ENCODE measurements around the gene INPP4B. TPM values are rescaled to one million over a fixed set of nuclear protein-coding genes. Genes with fewer than 3 reads are reported as not detected.

Gene INPP4B
- polyA plus RNA-seq, 1 donor, result 40.6 TPM

DNA sequence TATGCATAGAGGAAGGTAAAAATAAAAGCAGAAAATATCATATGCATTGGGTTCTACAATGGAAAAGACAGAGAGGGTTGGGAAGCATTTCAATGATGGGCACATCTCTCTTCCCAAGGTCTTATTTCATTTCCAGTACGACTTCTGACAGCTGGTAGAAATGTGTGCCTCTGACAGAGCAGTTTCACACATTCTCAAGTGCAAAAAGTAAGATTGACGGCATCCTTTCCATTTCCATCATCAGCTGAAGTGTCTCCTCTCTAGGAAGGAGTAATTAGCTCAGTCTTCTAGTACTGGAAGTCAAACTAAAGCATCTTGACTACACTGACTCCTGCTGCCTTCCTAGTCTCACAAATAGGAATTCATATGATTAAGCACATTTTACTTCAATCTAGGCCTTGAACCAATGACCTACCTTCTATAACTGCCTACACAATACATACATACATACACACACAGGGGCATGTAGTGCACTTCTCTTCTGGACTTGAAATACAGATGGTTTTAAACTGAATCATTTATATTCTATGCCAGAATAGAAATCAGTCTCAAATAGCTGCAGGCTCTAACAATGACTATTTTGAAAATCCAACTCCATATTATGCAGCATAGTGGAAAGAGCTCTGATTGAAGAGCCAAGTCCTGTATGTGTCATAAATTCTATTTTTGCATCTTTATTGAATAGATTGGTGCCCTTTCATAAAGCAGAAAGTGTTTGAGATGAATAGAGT lies 473.4 kb downstream of the INPP4B start:
- DNase-seq, result no peak

DNA sequence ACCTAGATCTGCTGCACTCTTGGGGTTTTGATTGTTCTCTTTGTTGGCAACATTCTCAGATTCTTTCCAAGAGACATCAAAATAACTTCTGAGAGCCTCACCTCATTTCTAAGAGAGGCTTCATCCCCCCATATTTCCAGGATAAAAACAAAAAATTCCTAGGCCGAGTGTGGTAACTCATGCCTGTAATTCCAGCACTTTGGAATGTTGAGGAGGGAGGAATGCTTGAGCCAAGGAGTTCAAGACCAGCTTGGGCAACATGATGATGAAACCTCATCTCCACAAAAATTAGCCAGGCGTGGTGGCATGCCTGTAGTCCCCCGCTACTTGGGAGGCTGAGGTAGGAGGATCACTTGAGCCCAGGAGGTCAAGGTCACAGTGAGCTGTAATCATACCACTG lies 477.0 kb downstream of the INPP4B start:
- no peak for DNase-seq

DNA sequence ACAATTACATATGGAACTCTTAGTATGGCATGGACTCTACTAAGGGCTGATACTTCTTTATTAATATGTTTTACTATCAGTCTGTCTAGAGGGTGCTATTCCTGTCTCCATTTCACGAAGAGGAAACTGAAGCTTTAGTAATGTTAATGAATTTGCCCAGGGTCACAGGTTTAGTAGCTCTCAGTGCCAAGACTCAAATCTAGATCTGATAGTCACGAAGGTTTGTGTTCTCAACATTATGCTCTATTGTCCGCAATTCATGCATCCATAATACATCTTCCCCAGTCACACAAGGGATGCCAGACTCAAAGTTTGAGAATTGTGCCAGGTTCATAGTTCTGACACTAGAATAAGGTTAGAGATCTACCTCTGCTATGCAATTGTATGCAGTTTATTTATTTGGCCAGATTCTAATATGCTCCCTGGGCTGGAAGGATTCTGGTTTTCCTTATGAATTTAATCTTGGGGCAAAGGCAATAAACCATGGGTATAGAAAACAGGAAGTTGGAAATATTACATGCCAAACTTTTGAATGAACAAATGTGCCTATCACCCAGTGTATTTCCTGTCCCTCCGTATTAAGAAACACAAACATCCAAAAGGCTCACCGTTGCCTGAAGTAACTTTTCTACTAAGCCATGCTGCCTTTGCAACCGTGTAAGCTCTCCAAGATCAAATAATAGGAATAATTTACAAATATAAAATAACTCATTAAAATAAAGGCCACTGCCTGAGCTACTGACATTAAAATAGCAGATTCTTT lies 478.5 kb downstream of the INPP4B start:
- DNase-seq, result no peak

DNA sequence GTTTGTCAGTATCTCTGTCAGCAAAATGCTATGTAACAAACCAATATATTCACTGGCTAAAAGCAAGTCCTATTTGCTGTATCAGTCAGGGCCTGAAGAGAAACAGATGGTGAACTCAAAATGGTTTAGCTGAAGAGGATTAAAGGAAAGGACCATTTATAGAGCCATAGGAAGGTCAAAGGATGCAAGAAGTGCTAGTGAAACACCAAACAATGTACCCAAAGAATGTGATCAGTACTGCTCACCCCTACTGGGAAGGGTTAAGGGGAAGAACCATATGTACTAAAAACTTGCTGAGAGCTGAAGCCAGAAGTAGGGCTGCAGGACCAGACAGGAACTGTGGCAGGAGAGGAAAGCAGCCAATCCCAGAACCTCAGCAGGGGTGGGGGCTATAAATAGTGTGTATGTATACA lies 479.3 kb downstream of the INPP4B start:
- no peak for DNase-seq

DNA sequence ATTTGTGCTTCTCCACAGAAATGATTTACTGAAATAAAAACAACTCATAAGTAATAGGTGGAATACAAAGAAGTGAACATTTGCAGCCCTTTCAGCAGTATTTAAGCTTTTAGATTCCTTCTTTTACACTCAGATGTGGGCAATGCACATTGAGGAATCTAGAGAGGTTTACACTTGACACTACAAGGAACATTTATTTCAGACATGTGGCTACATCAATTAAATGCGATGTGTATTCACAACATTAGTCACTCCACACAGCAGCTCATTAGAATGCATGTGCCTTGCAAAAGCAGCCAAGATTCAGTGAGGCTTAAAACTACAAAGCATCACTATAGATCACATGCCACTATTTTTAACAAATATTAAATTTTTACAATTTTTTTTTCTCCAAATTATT lies 480.7 kb downstream of the INPP4B start:
- no peak for DNase-seq

DNA sequence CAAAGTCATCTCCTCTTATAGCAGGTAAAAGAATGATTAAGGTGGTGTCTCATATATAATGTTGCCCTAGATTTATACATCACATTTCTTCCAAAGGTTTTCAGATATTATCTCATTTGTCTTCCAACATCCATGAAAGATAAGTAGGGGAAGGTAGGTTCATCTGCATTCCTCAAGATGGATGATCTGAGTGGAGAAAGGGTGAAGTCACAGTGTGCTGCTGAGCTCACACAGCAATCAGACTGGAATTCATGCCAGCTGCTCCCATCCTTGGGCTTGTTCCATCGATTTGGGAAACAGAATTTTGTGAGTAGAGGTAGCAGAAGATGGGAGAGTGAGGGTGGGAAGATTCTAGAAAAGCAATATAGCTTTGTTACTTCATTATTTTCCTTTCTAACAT lies 482.4 kb downstream of the INPP4B start:
- DNase-seq, result no peak

DNA sequence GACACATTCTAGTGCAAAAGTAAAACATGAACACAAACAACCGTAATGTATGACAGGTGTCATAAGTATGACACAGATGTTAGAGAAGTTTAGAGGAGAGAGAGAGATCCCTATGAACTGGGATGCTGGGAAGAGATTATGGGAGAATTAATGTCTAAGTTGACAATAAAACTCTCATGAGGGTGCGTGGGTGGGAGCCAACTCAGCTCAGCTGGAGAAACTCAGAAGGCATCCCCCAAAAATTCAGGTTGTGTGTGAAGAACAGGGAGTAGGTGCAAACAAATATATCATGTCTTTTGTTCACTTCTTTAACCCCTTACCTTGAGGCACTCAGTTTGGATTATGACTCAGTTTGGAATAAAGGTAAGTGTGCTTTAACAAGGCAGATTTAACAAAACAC lies 484.1 kb downstream of the INPP4B start:
- no peak for DNase-seq

DNA sequence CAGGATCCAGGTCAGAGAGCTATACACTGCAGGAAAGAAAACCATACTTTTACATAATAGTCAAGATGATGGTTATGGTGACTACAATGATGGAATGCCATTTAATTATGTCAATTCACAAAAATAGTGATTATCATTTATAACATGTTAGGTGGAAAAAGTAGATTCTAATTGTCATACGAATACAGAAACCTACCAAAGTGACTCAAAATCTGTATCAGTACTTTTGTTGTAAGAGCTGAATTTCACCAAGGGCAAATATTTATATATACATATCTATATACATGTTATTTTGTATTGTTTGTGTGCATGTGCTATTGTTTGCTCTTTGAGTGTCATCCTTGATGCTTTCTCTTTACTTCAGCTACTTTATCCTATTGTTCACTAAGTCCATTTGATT lies 485.4 kb downstream of the INPP4B start:
- no peak for DNase-seq

DNA sequence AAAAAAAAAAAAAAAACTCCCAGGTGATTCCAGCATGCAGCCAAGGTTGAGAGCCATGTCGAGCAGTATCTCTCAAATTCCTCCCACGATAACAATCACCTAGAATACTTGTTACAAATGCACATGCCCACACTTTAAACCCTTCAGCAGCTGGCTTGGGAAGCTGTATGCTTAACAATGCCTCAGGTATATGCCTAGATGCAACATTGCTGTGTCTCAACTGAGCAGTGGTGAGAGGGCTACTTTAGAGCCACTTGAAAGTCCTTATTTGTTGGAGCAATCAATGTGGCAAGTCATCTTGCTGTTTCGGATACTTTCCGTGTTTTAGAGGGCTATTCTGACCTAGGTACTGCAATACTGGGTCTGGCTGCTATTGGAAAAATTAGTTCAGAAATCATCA lies 487.4 kb downstream of the INPP4B start:
- DNase-seq, result no peak

DNA sequence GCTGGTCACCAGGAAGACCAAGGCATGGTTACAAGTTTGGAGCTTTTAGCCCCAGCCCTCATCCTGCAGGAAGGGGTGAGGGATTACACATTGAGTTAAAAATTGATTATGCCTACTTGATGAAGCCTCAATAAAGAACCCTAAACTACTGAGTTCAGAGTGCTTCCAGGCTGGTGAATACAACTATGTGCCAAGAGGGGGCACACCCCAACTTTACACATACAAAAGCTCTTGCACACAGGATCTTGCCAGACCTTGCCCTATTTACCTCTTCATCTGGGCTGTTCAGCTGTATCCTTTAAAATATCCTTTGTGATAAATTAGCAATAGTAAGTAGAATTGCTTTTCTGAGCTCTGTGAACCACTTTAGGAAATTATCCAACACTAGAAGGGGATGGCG lies 489.3 kb downstream of the INPP4B start:
- DNase-seq, result no peak

DNA sequence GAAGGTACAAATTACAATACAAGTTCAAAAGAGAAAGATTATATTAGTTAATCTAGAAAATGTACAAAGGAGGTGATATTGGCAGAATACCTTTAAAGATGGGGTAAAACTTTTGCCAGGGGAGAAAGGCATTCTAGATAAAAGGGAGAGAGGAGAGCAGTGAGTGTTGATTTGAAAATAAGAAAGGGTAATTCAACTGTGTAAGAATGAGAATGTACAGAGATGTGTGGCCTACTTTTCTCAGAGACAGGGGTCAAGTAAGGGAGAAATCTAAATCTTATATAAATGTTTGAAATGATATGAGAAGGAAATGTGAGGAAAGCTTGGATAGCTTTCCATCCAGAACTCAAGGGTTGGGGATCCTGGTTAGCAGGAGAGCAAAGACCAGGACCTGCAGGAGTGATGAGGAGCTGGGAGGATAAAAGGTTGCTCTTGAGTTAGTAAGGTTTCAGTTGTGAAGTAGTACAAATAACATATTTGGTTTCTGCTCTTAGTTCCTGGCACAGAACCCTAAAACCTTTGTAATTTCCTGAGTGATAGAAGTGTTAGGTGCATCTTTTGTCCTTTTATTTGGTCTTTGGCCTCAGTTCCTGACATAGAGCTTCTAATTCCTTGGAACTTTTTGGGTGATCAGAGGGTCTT lies 489.9 kb downstream of the INPP4B start:
- DNase-seq, result no peak

DNA sequence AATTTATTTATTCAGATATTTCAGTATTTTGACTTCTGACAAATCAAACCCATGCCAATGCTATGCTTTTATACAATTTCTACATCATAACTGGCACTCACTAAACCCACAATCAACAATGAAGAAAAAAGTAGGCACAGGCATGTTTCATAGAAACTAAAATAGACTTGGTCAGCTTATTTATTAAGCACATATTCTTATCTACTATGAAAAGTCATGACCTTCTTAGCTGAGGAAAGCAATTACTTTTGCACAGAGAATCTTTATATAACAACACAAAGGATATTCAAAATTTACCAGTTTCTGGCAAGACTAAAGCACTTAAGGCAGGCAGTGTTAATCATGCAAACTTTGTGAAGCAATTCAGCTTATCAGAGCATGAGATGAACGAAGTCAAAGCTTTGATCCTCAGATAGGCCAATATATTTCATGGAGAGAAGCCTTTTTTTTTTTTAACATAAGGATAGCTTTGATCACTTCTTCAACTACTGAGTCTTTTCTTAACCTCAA lies 490.6 kb downstream of the INPP4B start:
- DNase-seq, result no peak

DNA sequence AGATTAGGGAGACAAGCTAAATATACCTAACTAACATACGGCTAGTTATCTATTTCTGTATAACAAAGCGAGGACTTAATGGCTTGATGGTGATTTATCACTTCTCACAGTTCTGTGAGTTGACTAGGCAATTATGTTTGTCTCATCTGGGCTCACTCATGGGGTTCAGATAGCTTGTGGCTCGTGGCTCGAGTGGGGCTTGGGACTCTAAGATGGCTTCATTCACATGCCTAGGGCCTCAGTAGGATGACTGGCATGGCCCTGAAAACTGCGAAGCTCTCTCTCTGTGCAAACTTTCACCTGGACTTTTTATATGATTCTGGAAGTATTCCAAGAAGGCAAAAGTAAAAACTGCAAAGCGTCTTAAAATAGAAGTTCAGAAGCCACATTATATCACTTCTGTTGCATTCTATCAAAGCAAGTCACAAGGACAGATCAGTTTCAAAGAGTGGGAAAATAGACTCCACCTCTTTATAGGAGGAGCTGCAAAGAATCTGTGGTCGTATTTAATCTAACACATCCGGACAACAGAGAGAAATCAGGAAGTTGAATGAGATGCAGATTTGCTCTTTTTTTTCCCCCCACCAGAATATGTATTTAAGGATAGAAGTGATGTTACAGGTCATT lies 491.2 kb downstream of the INPP4B start:
- DNase-seq, result no peak

DNA sequence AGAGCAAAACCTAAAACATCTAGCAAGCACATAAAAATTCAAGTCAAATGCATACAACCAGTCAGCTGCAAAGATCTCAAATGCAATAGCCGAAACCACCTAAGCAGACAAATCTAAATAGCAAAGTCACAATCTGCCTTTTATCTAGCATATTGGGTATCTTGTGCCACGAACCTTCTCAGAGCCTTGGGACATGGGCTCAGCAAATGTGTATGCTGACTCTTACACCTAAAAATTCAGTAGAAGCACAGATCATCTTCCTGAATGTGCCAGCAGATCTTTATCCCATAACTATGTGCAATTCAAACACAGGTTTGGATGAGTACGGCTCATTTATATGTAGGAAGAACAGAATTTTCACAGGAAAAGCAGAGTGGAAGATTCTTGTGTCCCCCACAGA lies 492.1 kb downstream of the INPP4B start:
- no peak for DNase-seq

DNA sequence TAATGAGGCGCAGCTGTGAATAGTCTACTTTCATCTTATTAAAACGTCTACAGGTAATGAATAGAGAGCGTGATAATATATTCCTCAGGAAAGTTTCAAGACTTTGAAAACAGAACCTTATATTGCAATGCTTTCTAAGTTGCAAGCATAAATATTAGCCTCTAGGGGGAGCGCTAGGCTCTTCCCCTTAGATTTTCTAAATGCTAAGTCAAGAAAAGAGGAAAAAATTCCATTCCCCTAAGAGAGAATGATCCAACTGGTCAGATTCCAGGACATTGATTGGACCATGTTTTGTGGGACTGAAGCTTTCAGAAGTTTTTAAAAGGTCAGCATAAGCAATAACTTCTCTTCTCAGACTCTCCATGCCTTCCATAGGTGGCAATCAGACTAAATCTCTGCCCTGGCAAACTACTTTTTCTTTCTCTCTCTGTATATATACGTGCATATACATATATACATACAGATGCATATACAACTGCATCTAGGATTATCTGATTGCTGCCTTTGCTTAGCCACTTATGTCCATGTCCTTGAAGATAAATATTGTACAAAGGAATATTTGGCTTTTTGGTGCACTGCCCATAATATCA lies 492.9 kb downstream of the INPP4B start:
- peak; percentile 77 for DNase-seq

DNA sequence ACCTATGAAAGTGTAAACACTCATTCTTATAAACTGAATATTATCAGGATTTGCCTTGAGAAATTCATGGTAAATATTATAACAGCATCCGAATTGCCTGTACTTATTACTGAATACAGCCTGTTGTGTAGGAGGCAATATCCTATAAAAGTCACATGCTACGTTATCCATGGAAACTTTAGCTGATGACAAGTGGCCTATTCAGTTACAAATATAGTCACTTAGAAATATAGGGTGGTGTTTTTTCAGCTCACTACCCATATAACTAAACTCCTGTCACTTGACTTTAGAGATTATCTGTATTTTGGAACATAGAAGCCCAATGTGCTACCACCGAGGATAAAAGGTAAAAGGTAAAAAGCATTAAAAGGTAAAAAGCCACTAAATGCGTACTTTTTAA lies 493.4 kb downstream of the INPP4B start:
- DNase-seq, result no peak

DNA sequence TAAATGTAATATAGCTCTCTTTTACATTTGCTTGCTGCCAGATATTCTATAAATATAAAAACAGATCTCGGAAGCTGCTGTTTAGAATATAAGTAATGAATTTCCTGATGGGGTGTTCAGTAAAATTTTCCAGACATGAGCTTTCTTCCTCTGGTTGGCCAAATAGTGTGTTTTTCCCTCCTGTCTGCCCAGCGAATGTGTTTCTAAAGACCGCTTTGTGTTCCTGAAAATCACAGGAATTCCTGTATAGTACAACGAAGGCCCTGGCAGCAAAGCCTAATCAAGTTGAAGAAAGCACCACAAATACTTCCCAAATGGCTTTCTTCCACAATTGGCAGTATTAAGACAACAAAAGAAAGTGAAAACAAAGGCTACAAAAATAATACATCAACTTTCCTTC lies 494.1 kb downstream of the INPP4B start:
- DNase-seq, result peak; percentile 77

DNA sequence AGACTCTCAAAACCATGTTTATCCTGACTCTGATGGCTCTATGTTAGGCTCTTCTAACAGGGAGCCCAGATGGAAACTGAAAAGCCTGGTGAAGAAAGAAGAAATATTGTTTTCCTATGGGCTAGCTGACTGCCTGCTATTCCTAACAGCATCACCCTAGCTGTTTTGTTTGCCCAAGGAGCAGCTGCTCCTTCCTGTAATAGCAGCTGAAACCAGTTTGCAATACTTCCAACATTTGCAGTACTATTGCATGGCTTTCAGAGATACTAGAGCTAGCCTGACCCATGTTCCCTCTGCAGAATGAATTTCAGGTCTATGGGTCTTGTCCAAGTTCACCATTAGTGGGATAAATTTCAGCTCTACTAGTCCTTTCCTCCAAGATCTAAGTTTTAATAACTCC lies 495.2 kb downstream of the INPP4B start:
- peak; percentile 45 for DNase-seq

DNA sequence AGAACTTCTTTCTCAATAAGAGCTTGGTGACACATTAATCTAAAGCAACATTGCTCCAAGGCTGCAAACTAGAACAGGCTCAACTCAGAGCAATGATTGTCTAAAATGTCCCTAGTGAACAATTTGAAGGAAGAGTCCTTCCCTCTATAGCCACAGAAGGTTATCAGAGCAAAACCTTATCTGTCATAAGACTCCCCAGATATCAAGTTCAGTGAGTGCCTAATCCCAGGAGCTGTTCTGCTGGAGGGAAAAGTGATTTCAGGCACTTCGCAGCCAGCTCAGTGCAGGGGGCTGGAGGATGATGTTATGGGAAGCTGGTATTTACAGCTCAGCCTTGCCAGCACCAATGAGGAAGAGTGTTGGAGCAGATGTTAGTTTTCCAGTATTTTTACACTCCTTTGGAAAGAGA lies 497.5 kb downstream of the INPP4B start:
- DNase-seq, result no peak

DNA sequence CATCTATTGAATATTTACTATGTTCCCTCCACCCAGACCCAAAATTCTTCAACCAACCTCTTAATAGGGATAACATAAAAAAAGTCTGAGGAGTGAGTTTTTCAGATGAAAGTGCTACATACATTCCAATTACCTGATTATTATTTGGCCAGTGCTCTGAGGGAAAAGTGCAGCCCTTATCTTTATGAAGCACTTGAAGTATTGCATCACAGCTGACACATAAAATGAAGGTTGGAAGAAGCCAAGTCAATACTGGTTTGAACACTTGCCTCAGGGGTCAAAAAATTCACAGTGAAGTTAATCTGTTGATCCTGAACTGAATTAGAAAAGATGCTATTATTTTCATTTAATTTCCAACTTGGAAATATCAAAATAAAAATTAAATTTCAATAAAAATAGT lies 498.9 kb downstream of the INPP4B start:
- no peak for DNase-seq

DNA sequence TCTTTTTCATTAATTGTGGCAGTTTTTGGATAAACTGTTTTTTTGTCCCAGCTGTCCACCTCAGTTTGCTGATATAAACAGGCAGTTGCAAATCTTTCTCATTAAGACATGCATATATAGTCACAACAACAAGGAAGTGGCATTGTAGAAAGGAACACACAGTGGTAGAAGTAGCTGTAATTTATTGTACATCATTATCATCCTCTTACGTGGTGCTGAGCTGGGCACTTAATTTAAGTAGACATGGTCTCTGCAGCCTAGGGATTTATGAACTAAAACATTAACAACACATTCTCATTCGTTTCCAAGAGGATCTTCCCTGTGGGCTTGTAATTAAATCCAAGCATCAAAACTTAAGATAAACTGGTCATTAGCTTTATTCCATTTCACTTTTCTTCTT lies 500.2 kb downstream of the INPP4B start:
- DNase-seq, result no peak

DNA sequence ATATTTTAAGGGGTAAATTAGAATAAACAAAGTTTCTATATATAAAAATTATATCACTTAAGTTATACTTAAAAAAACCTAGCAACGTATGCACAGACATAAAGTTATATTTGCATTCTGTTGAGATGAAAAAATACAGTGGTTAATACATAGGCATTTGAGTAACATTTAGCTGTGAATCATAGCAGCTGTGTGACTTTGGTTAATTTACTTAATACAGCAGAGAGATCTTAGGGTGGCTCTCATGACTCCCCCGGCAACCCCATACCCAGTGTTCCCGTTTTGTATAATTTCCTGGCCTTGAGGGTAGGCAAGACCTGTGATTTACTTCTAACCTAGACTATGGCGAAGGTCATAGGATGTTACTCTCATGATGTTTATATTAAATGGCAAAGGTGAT lies 504.8 kb downstream of the INPP4B start:
- DNase-seq, result no peak

DNA sequence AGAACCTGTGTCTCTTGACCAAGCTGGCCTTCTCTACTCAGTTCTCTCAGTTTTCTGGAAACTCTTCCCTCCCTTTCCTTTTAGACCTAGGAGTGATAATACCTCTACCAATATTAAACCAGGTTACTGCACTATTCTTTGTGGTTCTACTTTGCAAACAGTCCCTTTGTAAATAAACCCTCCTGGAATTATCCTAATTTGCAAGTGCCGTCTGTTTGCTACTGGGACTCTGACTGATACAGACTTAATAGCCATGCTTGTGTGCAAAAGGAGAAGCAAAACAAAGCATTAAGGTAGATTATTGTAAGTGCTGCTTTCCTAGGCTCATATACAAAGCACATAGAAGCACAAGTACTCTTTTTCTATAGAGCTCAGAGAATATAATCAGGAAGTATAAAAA lies 507.0 kb downstream of the INPP4B start:
- DNase-seq, result no peak
